Iris pigment epithelial cell (primary cell): Measurements from ENCODE around the gene THSD4.
"Not testable (repeated sequence)": the region's sequence is repeated elsewhere in the genome, so short reads cannot be mapped to it uniquely, and the experiment has no call there.

Experiments used
- DNase-seq: peaks from one replicate; pipeline ENCODE4 v3.0.0-alpha.2; 2011; ENCODE audit warnings: low read depth

Gene THSD4

GRCh38 chr15:71149646-71150557 is 34.6 kb downstream of the THSD4 start:
- no peak for DNase-seq

GRCh38 chr15:71151081-71151480 is 35.8 kb downstream of the THSD4 start:
- DNase-seq = peak; percentile 65

- no peak for DNase-seq
Observed at GRCh38 chr15:71152542-71152941, 37.3 kb downstream of the THSD4 start.

GRCh38 chr15:71153823-71154524 is 38.7 kb downstream of the THSD4 start:
- DNase-seq = no peak

- no peak for DNase-seq
Observed at GRCh38 chr15:71154607-71155200, 39.4 kb downstream of the THSD4 start.

GRCh38 chr15:71155534-71155933 is 40.3 kb downstream of the THSD4 start:
- no peak for DNase-seq

- DNase-seq = no peak
Observed at GRCh38 chr15:71160976-71161375, 45.7 kb downstream of the THSD4 start.

GRCh38 chr15:71162309-71162708 is 47.0 kb downstream of the THSD4 start:
- DNase-seq = no peak

GRCh38 chr15:71164606-71165005 is 49.3 kb downstream of the THSD4 start:
- not testable (repeated sequence) for DNase-seq

GRCh38 chr15:71167445-71168165 is 52.3 kb downstream of the THSD4 start:
- DNase-seq = no peak

GRCh38 chr15:71168166-71168834 is 53.0 kb downstream of the THSD4 start:
- no peak for DNase-seq

- no peak for DNase-seq
Observed at GRCh38 chr15:71170163-71170562, 54.9 kb downstream of the THSD4 start.

- no peak for DNase-seq
Observed at GRCh38 chr15:71171195-71171594, 55.9 kb downstream of the THSD4 start.

GRCh38 chr15:71174360-71174759 is 59.1 kb downstream of the THSD4 start:
- not testable (repeated sequence) for DNase-seq

- no peak for DNase-seq
Observed at GRCh38 chr15:71180986-71181853, 65.9 kb downstream of the THSD4 start.

GRCh38 chr15:71182522-71182921 is 67.3 kb downstream of the THSD4 start:
- DNase-seq = no peak

GRCh38 chr15:71183063-71183462 is 67.8 kb downstream of the THSD4 start:
- no peak for DNase-seq

GRCh38 chr15:71185706-71186105 is 70.4 kb downstream of the THSD4 start:
- no peak for DNase-seq

GRCh38 chr15:71186267-71186666 is 71.0 kb downstream of the THSD4 start:
- DNase-seq = no peak

GRCh38 chr15:71187078-71187477 is 71.8 kb downstream of the THSD4 start:
- DNase-seq = no peak

- no peak for DNase-seq
Observed at GRCh38 chr15:71187526-71187925, 72.3 kb downstream of the THSD4 start.
